ENCODE results near the gene SRGAP1.
"Not testable (repeated sequence)": the region's sequence is repeated elsewhere in the genome, so short reads cannot be mapped to it uniquely, and the experiment has no call there.

SRGAP1 gene

GRCh38 chr12:64019654-64020053 is 175.2 kb downstream of the SRGAP1 start:
- TF ChIP-seq CTCF (conservative IDR thresholded peaks at IDR 0.05) = no peak
- no peak overlapping the region for H3K27ac ChIP-seq

GRCh38 chr12:64025174-64025958 is 180.9 kb downstream of the SRGAP1 start:
- TF ChIP-seq CTCF (conservative IDR thresholded peaks at IDR 0.05) = no peak
- no peak overlapping the region for H3K27ac ChIP-seq

- H3K27ac ChIP-seq = no peak overlapping the region
- no peak for TF ChIP-seq CTCF (conservative IDR thresholded peaks at IDR 0.05)
- no peak for TF ChIP-seq ZFX (IDR thresholded peaks at IDR 0.05)
Observed at GRCh38 chr12:64027311-64027710, 182.8 kb downstream of the SRGAP1 start.

DNA sequence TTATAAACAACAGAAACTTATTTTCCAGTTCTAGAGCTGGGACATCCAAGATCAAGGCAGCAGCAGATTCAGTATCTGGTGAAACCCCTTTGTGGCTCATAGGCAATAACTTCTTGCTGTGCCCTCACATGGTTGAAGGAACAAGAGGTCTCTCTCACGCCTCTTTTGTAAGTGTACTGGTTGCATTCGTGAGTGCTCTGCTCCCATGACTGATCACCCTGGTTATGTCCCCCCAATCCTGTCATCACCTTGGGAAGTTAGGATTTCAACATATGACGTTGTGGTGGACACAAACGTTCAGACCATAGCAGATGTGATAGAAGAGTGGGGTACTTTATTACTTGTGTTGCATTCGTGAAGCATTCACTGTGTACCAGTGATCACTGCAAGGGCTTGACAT is 184.0 kb downstream of the SRGAP1 start:
- TF ChIP-seq CTCF (conservative IDR thresholded peaks at IDR 0.05) (no peak), ZFX (IDR thresholded peaks at IDR 0.05) (no peak)
- no peak overlapping the region for H3K27ac ChIP-seq

DNA sequence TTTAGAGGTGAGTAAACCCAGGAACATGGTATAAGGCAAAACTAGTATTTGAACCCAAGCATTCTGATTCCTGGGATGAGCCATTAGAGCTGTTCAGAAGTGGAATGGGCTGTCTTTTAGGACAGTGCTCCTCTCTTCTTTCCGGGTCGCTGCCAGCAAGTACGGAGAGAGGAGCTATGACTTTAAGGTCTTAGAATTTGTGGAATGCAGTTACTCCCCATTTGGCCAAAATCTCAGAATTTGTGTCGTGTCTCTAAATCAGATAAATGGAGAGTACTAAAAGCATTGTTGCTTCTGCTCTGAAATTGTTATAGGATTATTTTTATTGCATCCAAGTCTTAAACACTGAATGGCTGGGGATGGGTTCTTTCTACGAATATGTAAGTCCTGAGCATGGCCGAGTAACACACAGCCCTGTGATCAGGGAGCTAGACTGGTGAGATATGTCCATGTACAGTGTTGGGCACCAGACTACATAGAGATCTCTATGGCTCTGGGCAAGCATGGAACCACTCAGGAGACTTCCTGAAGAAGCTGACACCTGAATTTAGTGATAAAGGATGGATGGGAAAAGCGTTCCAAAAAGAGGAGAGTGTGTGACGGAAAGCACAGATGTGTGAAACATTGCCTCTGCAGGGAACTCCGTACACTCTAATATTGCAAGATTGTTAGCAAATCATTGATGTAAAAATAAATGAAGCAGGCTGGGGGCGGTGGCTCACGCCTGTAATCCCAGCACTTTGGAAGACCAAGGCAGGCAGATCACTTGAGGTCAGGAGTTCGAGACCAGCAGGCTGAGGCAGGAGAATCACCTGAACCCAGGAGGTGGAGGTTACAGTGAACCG is 184.7 kb downstream of the SRGAP1 start:
- no peak overlapping the region for H3K27ac ChIP-seq
- TF ChIP-seq ZFX (IDR thresholded peaks at IDR 0.05) (no peak), CTCF (conservative IDR thresholded peaks at IDR 0.05) (no peak)

GRCh38 chr12:64030155-64030554 is 185.7 kb downstream of the SRGAP1 start:
- TF ChIP-seq ZFX (IDR thresholded peaks at IDR 0.05) = no peak
- TF ChIP-seq CTCF (conservative IDR thresholded peaks at IDR 0.05) = no peak

DNA sequence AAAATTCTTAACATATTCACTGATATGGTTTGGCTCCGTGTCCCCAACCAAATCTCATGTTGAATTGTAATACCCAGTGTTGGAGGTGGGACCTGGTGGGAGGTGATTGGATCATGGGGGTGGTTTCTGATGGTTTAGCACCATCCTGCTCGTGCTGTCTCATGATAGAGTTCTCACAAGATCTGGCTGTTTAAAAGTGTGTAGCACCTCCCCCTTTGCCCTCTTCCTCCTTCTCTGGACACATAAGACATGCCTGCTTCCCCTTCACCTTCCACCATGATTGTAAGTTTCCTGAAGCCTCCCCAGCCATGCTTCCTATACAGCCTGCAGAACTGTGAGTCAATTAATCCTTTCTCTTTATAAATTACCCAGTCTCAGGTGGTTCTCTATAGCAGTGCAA is 189.6 kb downstream of the SRGAP1 start:
- not testable (repeated sequence) for H3K27ac ChIP-seq

More at GRCh38 chr12:64030155-64030554, 185.7 kb downstream of the SRGAP1 start:
- no peak overlapping the region for H3K27ac ChIP-seq

Measured in C4-2B (cell line).